ENCODE measurements around the gene SATB2.

DNA sequence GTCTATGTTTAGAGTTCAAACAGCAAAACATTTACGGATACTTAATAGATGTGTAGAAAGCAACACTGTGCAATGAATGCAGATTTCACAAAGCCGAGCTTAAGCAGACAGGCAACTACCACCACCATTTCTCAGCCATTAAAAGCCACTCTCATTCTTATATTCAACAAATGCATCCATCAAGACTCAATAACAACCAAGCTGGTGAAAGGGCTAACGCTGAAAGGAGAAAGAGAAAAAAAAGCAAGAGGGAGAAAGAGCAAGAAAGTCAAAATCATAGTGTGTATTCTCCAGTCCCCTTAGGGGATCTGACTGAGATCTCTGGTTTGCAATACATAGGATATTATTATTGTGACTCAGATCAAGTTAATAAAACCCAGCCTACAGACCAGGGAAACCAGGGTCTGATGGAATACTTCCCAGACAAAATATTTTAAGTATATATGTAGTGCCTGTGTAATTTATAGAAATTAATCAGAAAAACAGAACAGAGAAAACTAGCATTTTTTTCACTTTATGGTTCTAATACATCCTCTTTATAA lies 14.1 kb downstream of the SATB2 start:
- TF ChIP-seq, protein P1, sequence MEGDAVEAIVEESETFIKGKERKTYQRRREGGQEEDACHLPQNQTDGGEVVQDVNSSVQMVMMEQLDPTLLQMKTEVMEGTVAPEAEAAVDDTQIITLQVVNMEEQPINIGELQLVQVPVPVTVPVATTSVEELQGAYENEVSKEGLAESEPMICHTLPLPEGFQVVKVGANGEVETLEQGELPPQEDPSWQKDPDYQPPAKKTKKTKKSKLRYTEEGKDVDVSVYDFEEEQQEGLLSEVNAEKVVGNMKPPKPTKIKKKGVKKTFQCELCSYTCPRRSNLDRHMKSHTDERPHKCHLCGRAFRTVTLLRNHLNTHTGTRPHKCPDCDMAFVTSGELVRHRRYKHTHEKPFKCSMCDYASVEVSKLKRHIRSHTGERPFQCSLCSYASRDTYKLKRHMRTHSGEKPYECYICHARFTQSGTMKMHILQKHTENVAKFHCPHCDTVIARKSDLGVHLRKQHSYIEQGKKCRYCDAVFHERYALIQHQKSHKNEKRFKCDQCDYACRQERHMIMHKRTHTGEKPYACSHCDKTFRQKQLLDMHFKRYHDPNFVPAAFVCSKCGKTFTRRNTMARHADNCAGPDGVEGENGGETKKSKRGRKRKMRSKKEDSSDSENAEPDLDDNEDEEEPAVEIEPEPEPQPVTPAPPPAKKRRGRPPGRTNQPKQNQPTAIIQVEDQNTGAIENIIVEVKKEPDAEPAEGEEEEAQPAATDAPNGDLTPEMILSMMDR (IDR thresholded peaks at IDR 0.05 in 8 of 11, conservative IDR thresholded peaks at IDR 0.05 in 3 of 11): no peak
- TF ChIP-seq POLR2A (IDR thresholded peaks at IDR 0.05) (no peak), POLR2AphosphoS5 (IDR thresholded peaks at IDR 0.05) (no peak)

Data from spleen (tissue), 7 donors.